Activated CD4-positive, alpha-beta T cell treated with anti-CD3 and anti-CD28 coated beads for 24 hours (primary cell): Measurements from ENCODE around the gene MYO1G.
"Not testable (repeated sequence)": the region's sequence is repeated elsewhere in the genome, so short reads cannot be mapped to it uniquely, and the experiment has no call there.

Experiments used
- DNase-seq, 2 donors: peaks; one replicate each; pipeline ENCODE4 v3.0.0-alpha.2; 2020; ENCODE audit warnings: low read depth in 2 of 2

MYO1G gene

GRCh38 chr7:44978511-44979366 lies at the start of gene MYO1G:
TSS of gene MYO1G (minus strand) at chr7:44979015. CDS start at chr7:44978961, 54 bp downstream.
- DNase-seq, result peak; percentile 62 to 82

GRCh38 chr7:45028138-45028919 lies 49.5 kb upstream of the MYO1G start:
- DNase-seq, result no peak

GRCh38 chr7:45027774-45028114 lies 48.9 kb upstream of the MYO1G start:
- no peak for DNase-seq

GRCh38 chr7:45026984-45027773 lies 48.4 kb upstream of the MYO1G start:
- DNase-seq, result no peak

GRCh38 chr7:45026013-45026412 lies 47.2 kb upstream of the MYO1G start:
- no peak for DNase-seq

- DNase-seq, result not testable (repeated sequence)
Measured at GRCh38 chr7:45025473-45025872, 46.7 kb upstream of the MYO1G start.

- DNase-seq, result no peak
Measured at GRCh38 chr7:45024126-45024744, 45.4 kb upstream of the MYO1G start.

GRCh38 chr7:45021604-45022296 lies 42.9 kb upstream of the MYO1G start:
- DNase-seq, result no peak

GRCh38 chr7:45020915-45021314 lies 42.1 kb upstream of the MYO1G start:
- no peak for DNase-seq

GRCh38 chr7:45017253-45017652 lies 38.4 kb upstream of the MYO1G start:
- DNase-seq, result no peak

GRCh38 chr7:45015313-45015712 lies 36.5 kb upstream of the MYO1G start:
- no peak for DNase-seq

- DNase-seq, result no peak
Measured at GRCh38 chr7:45013465-45013967, 34.7 kb upstream of the MYO1G start.

- DNase-seq, result no peak
Measured at GRCh38 chr7:45007571-45008328, 28.9 kb upstream of the MYO1G start.

GRCh38 chr7:45007106-45007505 lies 28.3 kb upstream of the MYO1G start:
- DNase-seq, result no peak

GRCh38 chr7:45003789-45004188 lies 25.0 kb upstream of the MYO1G start:
- no peak for DNase-seq

- no peak for DNase-seq
Measured at GRCh38 chr7:45001826-45002225, 23.0 kb upstream of the MYO1G start.

GRCh38 chr7:45001138-45001694 lies 22.4 kb upstream of the MYO1G start:
- peak in 1 of 2 donors; percentile 52 for DNase-seq

GRCh38 chr7:45000093-45001032 lies 21.5 kb upstream of the MYO1G start, which contains the start of gene CCM2:
TSS of gene CCM2 (plus strand) at chr7:45000201. CDS start at chr7:45000334, 133 bp downstream.
- no peak for DNase-seq
